ENCODE results near the gene RALGPS2. TPM values are rescaled to one million over a fixed set of nuclear protein-coding genes. Genes with fewer than 3 reads are reported as not detected.

Gene RALGPS2
- total and polyA plus RNA-seq, 2 donors (not counting 1 experiment from before 2014, with no cell fraction given), result 59.6 to 251 TPM

- ATAC-seq (ENCODE audit: low read depth) (no peak), DNase-seq (no peak)
- H3K9ac ChIP-seq (ENCODE audit: low read length), result no peak overlapping the region
- no peaks in the 10 kb centered on the region for H3K36me3 ChIP-seq (replicated peaks in 1 of 2; ENCODE audit: control extremely low read depth in 1 of 2, control insufficient read depth in 1 of 2, extremely low read depth in 1 of 2, insufficient read depth in 2 of 2, low read length in 1 of 2)
- ChIA-PET CTCF (interaction anchor here (0.7 kb wide), 2 partner anchors 141 to 231 kb away, joined by 4 to 6 read pairs; no protein-coding TSS in a partner anchor), POLR2A (no interaction called here)
- no peaks in the 10 kb centered on the region for H3K79me2 ChIP-seq (ENCODE audit: control insufficient read depth, insufficient read depth, low read length)
- H3K27me3 ChIP-seq (replicated peaks in 1 of 4; ENCODE audit: control extremely low read depth in 1 of 4, control insufficient read depth in 3 of 4, insufficient read depth in 4 of 4, low read length in 3 of 4), result peaks cover 0 to 4% (median 0%) of the 10 kb centered on the region in 4 experiments
- no peak overlapping the region for H3K4me2 ChIP-seq (replicated peaks; ENCODE audit: low read depth, low read length, poor library complexity, severe bottlenecking)
- Mint-ChIP-seq H3K4me1 (peaks cover 5% of the 10 kb centered on the region), H3K27ac (no peak overlapping the region), H3K4me3 (no peak overlapping the region), H3K27me3 (peaks cover 22% of the 10 kb centered on the region), H3K9me3 (ENCODE audit: insufficient read depth) (no peaks in the 10 kb centered on the region)
- WGBS (ENCODE audit: insufficient coverage), result 71% methylated on average over 3 of the region's 8 CpGs
- intact Hi-C loops (cut with micrococcal nuclease), result no loop called here
- H2AFZ ChIP-seq (ENCODE audit: insufficient read depth, low read depth, low read length, poor library complexity, severe bottlenecking), result no peak overlapping the region
- TF ChIP-seq CTCF (IDR thresholded peaks at IDR 0.05), result no peak
- TF ChIP-seq EZH2 (IDR thresholded peaks at IDR 0.05; ENCODE audit: borderline replicate concordance, insufficient read depth, low read depth, low read length, poor library complexity, severe bottlenecking), result no peak
- H3K4me1 ChIP-seq (ENCODE audit: control insufficient read depth in 2 of 2, insufficient read depth in 2 of 2, low read length in 2 of 2), result no peaks in the 10 kb centered on the region
- H4K20me1 ChIP-seq (ENCODE audit: control insufficient read depth, insufficient read depth, low read length, poor library complexity, severe bottlenecking), result no peaks in the 10 kb centered on the region
- no peak overlapping the region for H3K27ac ChIP-seq (ENCODE audit: low read length in 2 of 2)
- no peaks in the 10 kb centered on the region for H3K9me3 ChIP-seq (ENCODE audit: control extremely low read depth in 1 of 3, control insufficient read depth in 2 of 3, insufficient read depth in 1 of 3, low read length in 2 of 3)
- H3K4me3 ChIP-seq (ENCODE audit: control extremely low read depth in 1 of 5, extremely low read depth in 1 of 5, insufficient read depth in 1 of 5, low read depth in 2 of 5, low read length in 4 of 5), result no peak overlapping the region
Observed at GRCh38 chr1:178944729-178945128, 219.7 kb downstream of the RALGPS2 start.

GRCh38 chr1:178945763-178946266 lies 220.8 kb downstream of the RALGPS2 start:
- Mint-ChIP-seq H3K4me3 (no peak overlapping the region), H3K27me3 (peaks cover 22% of the 10 kb centered on the region), H3K27ac (no peak overlapping the region), H3K9me3 (ENCODE audit: insufficient read depth) (no peaks in the 10 kb centered on the region), H3K4me1 (peaks cover 5% of the 10 kb centered on the region)
- Histone ChIP-seq H3K9ac (ENCODE audit: low read length) (no peak overlapping the region), H2AFZ (ENCODE audit: insufficient read depth, low read depth, low read length, poor library complexity, severe bottlenecking) (no peak overlapping the region), H4K20me1 (ENCODE audit: control insufficient read depth, insufficient read depth, low read length, poor library complexity, severe bottlenecking) (no peaks in the 10 kb centered on the region), H3K36me3 (replicated peaks in 1 of 2; ENCODE audit: control extremely low read depth in 1 of 2, control insufficient read depth in 1 of 2, extremely low read depth in 1 of 2, insufficient read depth in 2 of 2, low read length in 1 of 2) (no peaks in the 10 kb centered on the region), H3K79me2 (ENCODE audit: control insufficient read depth, insufficient read depth, low read length) (no peaks in the 10 kb centered on the region), H3K4me3 (ENCODE audit: control extremely low read depth in 1 of 5, extremely low read depth in 1 of 5, insufficient read depth in 1 of 5, low read depth in 2 of 5, low read length in 4 of 5) (no peak overlapping the region), H3K4me1 (ENCODE audit: control insufficient read depth in 2 of 2, insufficient read depth in 2 of 2, low read length in 2 of 2) (no peaks in the 10 kb centered on the region), H3K4me2 (replicated peaks; ENCODE audit: low read depth, low read length, poor library complexity, severe bottlenecking) (no peak overlapping the region), H3K9me3 (ENCODE audit: control extremely low read depth in 1 of 3, control insufficient read depth in 2 of 3, insufficient read depth in 1 of 3, low read length in 2 of 3) (no peaks in the 10 kb centered on the region), H3K27me3 (replicated peaks in 1 of 4; ENCODE audit: control extremely low read depth in 1 of 4, control insufficient read depth in 3 of 4, insufficient read depth in 4 of 4, low read length in 3 of 4) (peaks cover 0 to 4% (median 0%) of the 10 kb centered on the region in 4 experiments), H3K27ac (ENCODE audit: low read length in 2 of 2) (no peak overlapping the region)
- intact Hi-C loops (cut with micrococcal nuclease), result no loop called here
- CTCF ChIA-PET, result interaction anchor here (0.7 kb wide), 1 partner anchor 142 kb away, joined by 6 read pairs; no protein-coding TSS in a partner anchor
- POLR2A ChIA-PET, result no interaction called here
- 77% methylated on average over 16 of the region's 17 CpGs for WGBS (ENCODE audit: insufficient coverage)
- ATAC-seq (ENCODE audit: low read depth) (no peak), DNase-seq (no peak)
- no peak for TF ChIP-seq EZH2 (IDR thresholded peaks at IDR 0.05; ENCODE audit: borderline replicate concordance, insufficient read depth, low read depth, low read length, poor library complexity, severe bottlenecking)
- no peak for TF ChIP-seq CTCF (IDR thresholded peaks at IDR 0.05)

Measured in B cell (primary cell).